Suprapubic skin (tissue), 4 donors: ENCODE results near the gene SLC22A2.

Experiments used
- POLR2A ChIP-seq, 2 donors: fragments of 450-650 bp; IDR thresholded peaks; one replicate each; pipeline ENCODE4 v1.6.1; 2017; ENCODE audit warnings: antibody characterized with exemption in 2 of 2, mild to moderate bottlenecking in 2 of 2, moderate library complexity in 2 of 2
- POLR2AphosphoS5 ChIP-seq, 3 donors: sonication (generic); formaldehyde crosslinking; IDR thresholded peaks; one replicate each; pipeline ENCODE4 v1.6.1; 2017; ENCODE audit warnings: antibody characterized with exemption in 3 of 3
- TF ChIP-seq, protein P1 (sequence below), 2 donors: fragments of 200-600 bp in 1 of 2; fragments of 450-650 bp in 1 of 2; sonication (generic) in 1 of 2; IDR thresholded peaks; one replicate each; pipeline ENCODE4 v1.5.1; 2016 to 2019; ENCODE audit warnings: antibody characterized with exemption in 2 of 2, mild to moderate bottlenecking in 1 of 2, moderate library complexity in 1 of 2

GRCh38 chr6:160201061-160201460 lies 57.6 kb downstream of the SLC22A2 start:
- TF ChIP-seq, protein P1, sequence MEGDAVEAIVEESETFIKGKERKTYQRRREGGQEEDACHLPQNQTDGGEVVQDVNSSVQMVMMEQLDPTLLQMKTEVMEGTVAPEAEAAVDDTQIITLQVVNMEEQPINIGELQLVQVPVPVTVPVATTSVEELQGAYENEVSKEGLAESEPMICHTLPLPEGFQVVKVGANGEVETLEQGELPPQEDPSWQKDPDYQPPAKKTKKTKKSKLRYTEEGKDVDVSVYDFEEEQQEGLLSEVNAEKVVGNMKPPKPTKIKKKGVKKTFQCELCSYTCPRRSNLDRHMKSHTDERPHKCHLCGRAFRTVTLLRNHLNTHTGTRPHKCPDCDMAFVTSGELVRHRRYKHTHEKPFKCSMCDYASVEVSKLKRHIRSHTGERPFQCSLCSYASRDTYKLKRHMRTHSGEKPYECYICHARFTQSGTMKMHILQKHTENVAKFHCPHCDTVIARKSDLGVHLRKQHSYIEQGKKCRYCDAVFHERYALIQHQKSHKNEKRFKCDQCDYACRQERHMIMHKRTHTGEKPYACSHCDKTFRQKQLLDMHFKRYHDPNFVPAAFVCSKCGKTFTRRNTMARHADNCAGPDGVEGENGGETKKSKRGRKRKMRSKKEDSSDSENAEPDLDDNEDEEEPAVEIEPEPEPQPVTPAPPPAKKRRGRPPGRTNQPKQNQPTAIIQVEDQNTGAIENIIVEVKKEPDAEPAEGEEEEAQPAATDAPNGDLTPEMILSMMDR (IDR thresholded peaks at IDR 0.05): no peak
- TF ChIP-seq POLR2A (IDR thresholded peaks at IDR 0.05) (no peak), POLR2AphosphoS5 (IDR thresholded peaks at IDR 0.05) (no peak)
